ENCODE results near the gene NLRC5.
"Not testable (repeated sequence)": the region's sequence is repeated elsewhere in the genome, so short reads cannot be mapped to it uniquely, and the experiment has no call there.

The NLRC5 gene

DNA sequence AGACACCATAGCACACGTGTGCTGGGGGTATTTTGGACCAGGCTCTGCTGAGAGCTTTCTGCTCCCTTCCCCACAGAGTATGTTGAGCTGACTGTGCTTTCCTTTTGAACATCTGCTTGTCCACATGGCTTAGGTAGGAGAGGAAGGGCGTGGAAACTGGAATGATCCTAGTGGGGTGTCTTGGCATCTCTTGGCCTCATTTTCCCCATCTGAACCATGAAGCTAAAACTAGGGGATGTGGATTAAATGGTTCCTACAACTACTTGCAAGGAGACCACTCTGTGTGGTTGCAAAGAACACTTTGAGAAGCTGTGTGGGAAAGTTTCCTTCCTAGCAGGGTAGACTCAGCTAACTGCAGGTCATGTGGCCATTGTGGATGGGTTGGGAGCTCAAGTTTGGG, 6.7 kb upstream of the NLRC5 start:
- TF ChIP-seq, protein P1, sequence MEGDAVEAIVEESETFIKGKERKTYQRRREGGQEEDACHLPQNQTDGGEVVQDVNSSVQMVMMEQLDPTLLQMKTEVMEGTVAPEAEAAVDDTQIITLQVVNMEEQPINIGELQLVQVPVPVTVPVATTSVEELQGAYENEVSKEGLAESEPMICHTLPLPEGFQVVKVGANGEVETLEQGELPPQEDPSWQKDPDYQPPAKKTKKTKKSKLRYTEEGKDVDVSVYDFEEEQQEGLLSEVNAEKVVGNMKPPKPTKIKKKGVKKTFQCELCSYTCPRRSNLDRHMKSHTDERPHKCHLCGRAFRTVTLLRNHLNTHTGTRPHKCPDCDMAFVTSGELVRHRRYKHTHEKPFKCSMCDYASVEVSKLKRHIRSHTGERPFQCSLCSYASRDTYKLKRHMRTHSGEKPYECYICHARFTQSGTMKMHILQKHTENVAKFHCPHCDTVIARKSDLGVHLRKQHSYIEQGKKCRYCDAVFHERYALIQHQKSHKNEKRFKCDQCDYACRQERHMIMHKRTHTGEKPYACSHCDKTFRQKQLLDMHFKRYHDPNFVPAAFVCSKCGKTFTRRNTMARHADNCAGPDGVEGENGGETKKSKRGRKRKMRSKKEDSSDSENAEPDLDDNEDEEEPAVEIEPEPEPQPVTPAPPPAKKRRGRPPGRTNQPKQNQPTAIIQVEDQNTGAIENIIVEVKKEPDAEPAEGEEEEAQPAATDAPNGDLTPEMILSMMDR (conservative IDR thresholded peaks at IDR 0.05; ENCODE audit: low read depth, low read length) = no peak
- DNase-seq (ENCODE audit: low read depth) = no peak
- H3K4me3 ChIP-seq (ENCODE audit: low read depth, low read length) = no peak overlapping the region

DNA sequence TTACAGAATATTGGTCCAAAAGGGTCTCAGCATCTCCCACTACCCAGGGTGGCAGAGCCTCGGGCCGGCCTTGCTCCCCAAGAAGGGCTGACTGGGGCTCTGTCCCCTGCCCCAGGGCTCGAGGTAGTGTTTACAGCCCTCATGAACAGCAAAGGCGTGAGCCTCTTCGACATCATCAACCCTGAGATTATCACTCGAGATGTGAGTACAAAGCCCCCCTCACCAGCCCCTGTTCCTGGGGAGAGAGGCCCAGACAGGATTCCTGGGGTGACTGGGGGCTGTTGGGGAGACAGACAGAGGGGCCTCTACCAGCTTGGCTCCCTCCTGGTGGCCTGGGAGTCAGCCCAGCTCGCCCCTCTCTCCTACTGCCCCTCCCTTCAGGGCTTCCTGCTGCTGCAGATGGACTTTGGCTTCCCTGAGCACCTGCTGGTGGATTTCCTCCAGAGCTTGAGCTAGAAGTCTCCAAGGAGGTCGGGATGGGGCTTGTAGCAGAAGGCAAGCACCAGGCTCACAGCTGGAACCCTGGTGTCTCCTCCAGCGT, 6.1 kb upstream of the NLRC5 start:
- no peak for DNase-seq (ENCODE audit: low read depth)
- H3K4me3 ChIP-seq (ENCODE audit: low read depth, low read length) = no peak overlapping the region
- TF ChIP-seq, protein P1 (conservative IDR thresholded peaks at IDR 0.05; ENCODE audit: low read depth, low read length) = no peak

DNA sequence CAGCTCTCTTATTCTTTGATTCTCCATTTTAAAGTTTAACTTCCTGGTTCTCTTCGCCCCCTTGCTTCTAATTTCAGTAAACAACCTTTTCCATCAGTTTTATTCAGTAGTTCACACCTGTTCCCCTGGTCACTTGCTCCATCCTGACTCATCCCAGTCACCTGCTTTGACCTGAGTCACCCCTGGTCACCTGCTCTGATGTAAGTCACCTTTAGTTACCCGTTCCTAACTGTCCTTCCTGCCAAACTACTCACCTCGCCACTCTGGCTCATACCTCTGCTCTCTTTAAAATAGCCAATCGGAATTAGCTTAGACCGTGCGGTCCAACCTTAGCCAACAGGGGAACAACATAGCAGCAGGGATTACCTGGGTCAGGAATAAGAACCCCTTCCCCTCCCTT, 4.7 kb upstream of the NLRC5 start:
- TF ChIP-seq, protein P1 (conservative IDR thresholded peaks at IDR 0.05; ENCODE audit: low read depth, low read length) = no peak
- no peak for DNase-seq (ENCODE audit: low read depth)
- no peak overlapping the region for H3K4me3 ChIP-seq (ENCODE audit: low read depth, low read length)

DNA sequence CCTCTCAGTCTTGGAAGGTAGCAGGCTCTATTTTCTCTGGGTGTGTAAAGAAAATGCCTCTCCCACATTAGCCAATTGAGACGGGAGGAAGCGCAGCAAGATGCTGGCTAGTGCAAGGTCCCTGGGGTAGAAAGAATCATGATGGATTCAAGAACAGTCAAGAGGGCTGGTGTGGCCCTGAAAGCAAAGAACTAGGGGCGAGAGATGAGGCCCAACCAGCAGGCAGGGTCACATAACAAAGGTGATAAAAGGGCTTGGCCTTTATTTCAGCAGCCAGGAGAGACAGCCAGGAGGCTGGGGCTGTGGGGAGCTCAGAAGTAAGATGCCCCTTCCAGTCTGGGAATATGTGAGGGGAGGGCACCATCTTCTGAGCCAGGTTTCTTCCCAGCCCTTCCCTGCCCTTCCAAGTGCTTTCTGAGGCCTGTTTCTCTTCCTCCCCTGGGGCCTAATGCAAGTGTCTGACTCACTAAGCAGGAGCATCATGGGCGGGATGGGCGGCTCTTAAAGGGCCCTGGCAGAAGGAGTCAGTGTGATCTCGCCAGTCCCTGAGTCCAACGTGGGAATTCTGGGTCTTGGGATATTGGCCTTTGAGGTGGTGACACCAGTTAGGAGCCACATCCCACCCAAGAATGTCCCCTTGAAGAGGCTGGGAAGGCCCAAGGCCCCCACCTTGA, 3.9 kb upstream of the NLRC5 start:
- TF ChIP-seq, protein P1 (conservative IDR thresholded peaks at IDR 0.05; ENCODE audit: low read depth, low read length) = no peak
- peak; percentile 89 for DNase-seq (ENCODE audit: low read depth)
- H3K4me3 ChIP-seq (ENCODE audit: low read depth, low read length) = no peak overlapping the region

DNA sequence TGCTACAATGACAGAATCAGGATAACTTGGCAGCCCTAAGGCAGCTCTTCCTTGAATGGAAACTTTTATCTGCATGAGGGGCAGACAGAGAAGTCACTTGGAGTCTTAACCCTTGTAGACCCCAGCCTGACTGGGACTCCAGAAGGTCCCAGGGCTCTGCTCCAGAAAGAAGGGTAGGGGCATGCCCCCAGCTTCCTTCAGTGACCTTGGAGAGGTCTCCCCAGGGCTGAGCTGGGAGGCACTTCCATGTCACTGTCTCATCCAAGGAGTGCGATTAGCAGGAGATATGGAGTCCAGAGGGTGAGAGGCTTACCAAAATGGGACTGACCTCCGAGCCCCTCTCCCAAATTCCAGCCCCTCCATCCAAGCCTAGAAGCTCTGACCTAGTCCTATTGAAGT, 3.4 kb upstream of the NLRC5 start:
- TF ChIP-seq, protein P1 (conservative IDR thresholded peaks at IDR 0.05; ENCODE audit: low read depth, low read length) = no peak
- no peak for DNase-seq (ENCODE audit: low read depth)
- no peak overlapping the region for H3K4me3 ChIP-seq (ENCODE audit: low read depth, low read length)

DNA sequence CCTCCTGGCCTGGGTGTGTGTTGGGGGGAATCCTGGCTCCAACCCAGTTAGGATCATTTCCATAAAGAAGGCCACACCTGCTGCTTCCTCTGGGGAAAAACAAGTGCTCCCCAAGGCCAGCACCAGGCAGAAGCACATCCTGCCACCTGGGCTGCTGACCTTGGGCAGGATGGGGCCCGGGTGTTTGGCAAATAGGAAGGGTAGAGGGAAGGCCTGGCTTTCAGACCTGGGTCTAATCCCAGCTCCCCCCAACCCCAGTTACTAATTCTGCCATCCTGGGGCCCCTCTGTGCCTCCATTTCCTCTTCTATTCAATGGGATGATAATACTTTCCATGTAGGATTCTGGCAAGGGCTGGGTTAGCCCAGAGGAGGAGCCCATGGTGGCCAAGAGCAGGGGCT, 3.0 kb upstream of the NLRC5 start:
- TF ChIP-seq, protein P1 (conservative IDR thresholded peaks at IDR 0.05; ENCODE audit: low read depth, low read length) = no peak
- no peak for DNase-seq (ENCODE audit: low read depth)
- H3K4me3 ChIP-seq (ENCODE audit: low read depth, low read length) = no peak overlapping the region

DNA sequence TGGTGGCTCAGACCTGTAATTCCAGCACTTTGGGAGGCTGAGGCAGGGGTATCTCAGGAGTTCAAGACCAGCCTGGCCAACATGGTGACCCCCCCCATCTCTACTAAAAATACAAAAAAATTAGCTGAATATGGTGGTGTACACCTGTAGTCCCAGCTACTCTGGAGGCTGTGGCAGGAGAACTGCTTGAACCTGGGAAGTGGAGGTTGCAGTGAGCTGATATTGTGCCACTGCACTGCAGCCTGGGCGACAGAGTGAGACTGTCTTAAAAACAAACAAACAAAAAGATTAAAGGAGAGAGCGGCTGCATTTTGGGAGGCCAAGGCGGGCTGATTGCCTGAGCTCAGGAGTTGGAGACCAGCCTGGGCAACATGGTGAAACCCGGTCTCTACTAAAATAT, 2.4 kb upstream of the NLRC5 start:
- H3K4me3 ChIP-seq (ENCODE audit: low read depth, low read length); DNase-seq (ENCODE audit: low read depth): not testable (repeated sequence)

Measured in choroid plexus epithelial cell (primary cell).